Ovary (tissue), 9 donors: ENCODE results near the gene SMOC2. TPM values are rescaled to one million over a fixed set of nuclear protein-coding genes. Genes with fewer than 3 reads are reported as not detected.
"Not testable (repeated sequence)": the region's sequence is repeated elsewhere in the genome, so short reads cannot be mapped to it uniquely, and the experiment has no call there.

ENCODE experiments used
- DNase-seq, 5 donors: peaks; one replicate each; pipeline ENCODE4 v3.0.0-alpha.2; 2019 to 2020
- H3K27ac ChIP-seq, 2 donors: fragments of 200-600 bp; one replicate each; pipeline versions ENCODE4 v1.5.1 to v1.8.0; 2019 to 2022
- H3K27me3 ChIP-seq: fragments of 200-600 bp; one replicate; pipeline ENCODE4 v1.8.0; 2022
- H3K36me3 ChIP-seq: fragments of 200-600 bp; sonication (generic); one replicate; pipeline ENCODE4 v1.5.1; 2019
- H3K4me1 ChIP-seq: one replicate; pipeline ENCODE4 v1.8.1; 2013; ENCODE audit warnings: mild to moderate bottlenecking, moderate library complexity; ENCODE audit not compliant: insufficient read depth
- H3K4me3 ChIP-seq: fragments of 200-600 bp; sonication (generic); one replicate; pipeline ENCODE4 v1.5.1; 2017
- H3K9me3 ChIP-seq, 2 donors: fragments of 200-600 bp in 1 of 2; sonication (generic) in 1 of 2; one replicate each; pipeline versions ENCODE4 v1.5.1 to v1.8.1; 2013 to 2019; ENCODE audit warnings: mild to moderate bottlenecking in 1 of 2, moderate library complexity in 1 of 2
- CTCF ChIP-seq, 3 donors: fragments of 450-650 bp in 2 of 3; fragments of 200-600 bp in 1 of 3; IDR thresholded peaks; one replicate each; pipeline versions ENCODE4 v1.5.1 to v1.8.0; 2016 to 2022; ENCODE audit warnings: antibody characterized with exemption in 3 of 3, mild to moderate bottlenecking in 1 of 3
- EP300 ChIP-seq: sonication (generic); formaldehyde crosslinking; IDR thresholded peaks from one replicate; pipeline ENCODE4 v1.6.1; 2017; ENCODE audit warnings: antibody characterized with exemption
- POLR2A ChIP-seq: fragments of 450-650 bp; IDR thresholded peaks from one replicate; pipeline ENCODE4 v1.6.1; 2017; ENCODE audit warnings: antibody characterized with exemption, mild to moderate bottlenecking, moderate library complexity
- WGBS, 3 donors: extraction: QIAGEN DNeasy Blood & Tissue Kit in 1 of 3; methylation state at CpG; one replicate each; pipeline versions ENCODE4 v1.1.5 to v1.1.7; 2013 to 2017; 5-methylcytosine and 5-hydroxymethylcytosine counted together
- intact Hi-C, 4 donors: fragments of 100-400 bp; cut with DNase I; formaldehyde crosslinking; loops; one replicate each; pipeline versions ENCODE4 v1.11.0 to v1.15.1; 2022 to 2023
- polyA plus RNA-seq, 2 donors: library from polyadenylated mRNA; stranded (reverse); fragments of 200-250 nt in 1 of 2; fragments of 350-450 nt in 1 of 2; fragmentation: Illumina TruSeq in 1 of 2; extraction: RNeasy Lipid Tissue Mini Kit (QIAGEN cat#74804) in 1 of 2; gene quantifications; one replicate each; pipeline ENCODE4 v1.2.3, GENCODE V29; 2013 to 2014
- total RNA-seq, 7 donors: library from RNA; depleted of rRNA in 2 of 7; stranded (reverse); fragments of >200 nt in 2 of 7; fragmentation: NEBNext Ultra II Directional in 3 of 7; extraction: Animal tissue kit (Norgen Biotek cat#: 25700) in 3 of 7; gene quantifications; one replicate each; pipeline versions ENCODE4 v1.1.0 to v1.2.4, GENCODE V29; 2016 to 2023
- donor health status: DM: no; HTN: no; CAD: no; lungs with moderate emphysema.
- donor health status: DM: no; HTN: no; CAD: no.
- donor health status: Bipolar disorder and iron deficiency.
- donor health status: DM: yes; HTN: yes; CAD: no.
- donor health status: DM: no; HTN: no; CAD: no.
- donor health status: DM: yes; HTN: yes; CAD: no.

SMOC2 gene
- total and polyA plus RNA-seq, 9 donors: 84.4 to 272 (median 129) TPM

DNA sequence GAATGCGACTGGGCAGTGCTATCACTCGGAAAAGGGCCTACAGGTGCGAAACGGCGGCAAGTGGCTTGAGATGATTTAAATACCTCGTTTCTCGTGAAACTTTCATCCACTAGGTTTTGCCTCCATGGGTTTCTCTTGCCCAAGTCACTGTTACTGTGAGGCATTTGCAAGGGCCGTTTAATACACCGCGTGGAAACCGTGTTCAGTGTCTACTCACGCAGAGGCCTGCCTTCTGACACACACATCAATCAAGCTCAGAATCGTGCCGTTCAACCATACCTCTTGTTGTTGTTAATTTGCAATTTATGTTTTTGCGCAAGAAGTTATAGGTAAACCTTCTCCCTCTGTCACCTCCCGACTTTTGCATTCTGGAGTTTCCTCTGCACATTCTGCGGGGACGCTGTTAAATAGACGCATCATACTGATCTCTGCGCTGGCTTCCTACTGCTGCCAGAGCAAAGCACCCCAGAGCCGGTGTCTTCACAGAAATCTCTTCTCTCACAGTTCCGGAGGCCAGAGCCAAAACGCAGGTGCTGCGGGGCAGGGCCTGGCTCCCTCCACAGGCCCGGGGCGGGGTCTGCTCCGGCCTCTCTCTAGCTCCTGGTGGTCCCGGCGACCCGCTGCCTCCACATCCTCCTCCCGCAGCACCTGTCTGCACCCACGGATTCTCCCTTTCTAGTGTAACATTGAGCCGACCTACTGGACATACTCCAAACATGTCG lies 251.4 kb downstream of the SMOC2 start:
- 80 to 84% (median 83%) methylated on average over 34 of the region's 34 CpGs for WGBS, 3 donors
- no peak overlapping the region for H3K4me3 ChIP-seq
- no peak overlapping the region for H3K27ac ChIP-seq
- intact Hi-C loops: no loop called here
- no peak for DNase-seq
- no peaks in the 10 kb centered on the region for H3K27me3 ChIP-seq
- no peaks in the 10 kb centered on the region for H3K4me1 ChIP-seq
- no peaks in the 10 kb centered on the region for H3K36me3 ChIP-seq
- H3K9me3 ChIP-seq: no peaks in the 10 kb centered on the region
- no peak for TF ChIP-seq POLR2A
- TF ChIP-seq CTCF (IDR thresholded peaks at IDR 0.05): no peak
- TF ChIP-seq EP300: no peak

DNA sequence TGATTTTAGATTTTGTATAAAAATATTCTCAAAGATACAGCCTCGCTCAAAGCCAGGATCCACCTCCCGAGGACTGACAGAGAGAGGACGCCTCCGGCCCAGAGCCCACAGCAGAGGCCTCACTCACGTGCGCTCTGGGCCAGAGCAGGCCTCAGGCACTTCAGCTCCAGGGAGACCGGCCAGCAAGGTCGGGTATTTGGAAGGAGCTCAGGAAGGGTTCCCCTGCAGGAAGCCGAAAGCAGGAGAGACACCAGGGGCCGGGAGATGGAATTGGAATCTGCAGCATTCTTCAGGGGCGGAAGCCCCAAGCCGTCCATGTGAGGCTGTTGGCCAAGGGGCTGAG lies 251.9 kb downstream of the SMOC2 start:
- H3K4me3 ChIP-seq, intact Hi-C loops, H3K9me3 ChIP-seq, H3K4me1 ChIP-seq, H3K27me3 ChIP-seq, H3K27ac ChIP-seq, DNase-seq, H3K36me3 ChIP-seq: not testable (repeated sequence)
- 15 to 45% (median 17%) methylated on average over 3 to 4 of the region's 12 CpGs for WGBS, 3 donors

- WGBS, 3 donors: 27 to 69% (median 56%) methylated on average over 6 to 7 of the region's 15 CpGs
- H3K4me3 ChIP-seq, intact Hi-C loops: not testable (repeated sequence)
Measured at GRCh38 chr6:168694797-168695196, 253.8 kb downstream of the SMOC2 start.

DNA sequence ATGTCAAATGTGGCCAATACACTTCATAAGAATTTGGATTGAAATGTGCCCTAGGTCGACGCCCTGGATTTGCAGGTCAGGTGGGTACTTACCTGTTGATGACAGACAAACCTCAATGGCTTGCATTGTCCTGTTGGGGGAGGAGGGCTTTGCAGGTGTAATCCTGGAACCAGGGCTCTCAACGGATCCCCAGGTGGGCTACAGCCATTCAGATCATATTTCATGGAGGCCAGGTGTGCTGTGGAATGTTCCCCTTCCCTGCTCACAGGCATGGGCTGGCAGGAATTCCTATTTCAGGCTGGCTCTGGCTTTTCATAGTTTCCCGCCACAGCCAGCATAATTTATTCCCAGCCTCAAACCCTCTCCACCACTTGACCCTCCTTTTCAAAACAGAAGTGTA lies 254.7 kb downstream of the SMOC2 start:
- no peak overlapping the region for H3K4me3 ChIP-seq
- intact Hi-C loops: no loop called here
- H3K27me3 ChIP-seq: no peaks in the 10 kb centered on the region
- H3K4me1 ChIP-seq: peaks cover 4% of the 10 kb centered on the region
- H3K9me3 ChIP-seq: no peaks in the 10 kb centered on the region
- TF ChIP-seq CTCF (IDR thresholded peaks at IDR 0.05) (no peak), POLR2A (no peak), EP300 (no peak)
- peak in 1 of 5 donors; percentile 4 for DNase-seq
- H3K36me3 ChIP-seq: no peaks in the 10 kb centered on the region
- no peak overlapping the region for H3K27ac ChIP-seq
- 90 to 94% (median 92%) methylated on average over 4 of the region's 4 CpGs for WGBS, 3 donors

More at GRCh38 chr6:168694797-168695196, 253.8 kb downstream of the SMOC2 start:
- not testable (repeated sequence) for H3K27me3 ChIP-seq, H3K27ac ChIP-seq, DNase-seq, H3K36me3 ChIP-seq, H3K4me1 ChIP-seq, H3K9me3 ChIP-seq

DNA sequence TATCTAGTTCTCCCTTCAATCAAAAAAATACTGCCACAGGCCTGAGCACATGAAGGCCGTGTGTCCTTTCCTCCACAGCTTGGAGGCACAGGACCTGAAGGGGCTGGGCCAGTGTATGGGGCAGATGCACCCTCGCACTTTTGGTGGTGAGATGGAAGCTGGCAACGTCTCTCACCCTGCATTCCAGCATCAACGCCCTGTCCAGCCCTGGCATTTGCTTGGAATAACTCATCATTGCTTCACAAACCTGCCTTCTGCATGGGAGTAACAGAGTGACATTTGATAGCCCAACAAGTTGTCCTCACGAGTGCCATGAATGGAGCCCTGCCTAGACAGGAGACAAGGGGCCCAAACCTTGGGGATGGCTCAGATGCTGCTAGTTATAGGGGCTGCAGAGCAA lies 257.9 kb downstream of the SMOC2 start:
- WGBS, 3 donors: 85 to 91% (median 86%) methylated on average over 5 of the region's 5 CpGs
- TF ChIP-seq POLR2A (no peak), EP300 (no peak), CTCF (IDR thresholded peaks at IDR 0.05) (no peak)
- peaks cover 6% of the 10 kb centered on the region for H3K4me1 ChIP-seq
- no peak overlapping the region for H3K4me3 ChIP-seq
- H3K36me3 ChIP-seq: no peaks in the 10 kb centered on the region
- H3K27ac ChIP-seq: no peak overlapping the region
- H3K9me3 ChIP-seq: no peaks in the 10 kb centered on the region
- no peak for DNase-seq
- intact Hi-C loops: no loop called here
- H3K27me3 ChIP-seq: no peaks in the 10 kb centered on the region
